HK-2 (cell line): ENCODE measurements around the gene DNAL4.
"Not testable (repeated sequence)": the region's sequence is repeated elsewhere in the genome, so short reads cannot be mapped to it uniquely, and the experiment has no call there.

ENCODE experiments used
- DNase-seq: peaks from one replicate; pipeline ENCODE4 v3.0.0-alpha.2; 2018; ENCODE audit not compliant: unreplicated experiment

The DNAL4 gene

DNA sequence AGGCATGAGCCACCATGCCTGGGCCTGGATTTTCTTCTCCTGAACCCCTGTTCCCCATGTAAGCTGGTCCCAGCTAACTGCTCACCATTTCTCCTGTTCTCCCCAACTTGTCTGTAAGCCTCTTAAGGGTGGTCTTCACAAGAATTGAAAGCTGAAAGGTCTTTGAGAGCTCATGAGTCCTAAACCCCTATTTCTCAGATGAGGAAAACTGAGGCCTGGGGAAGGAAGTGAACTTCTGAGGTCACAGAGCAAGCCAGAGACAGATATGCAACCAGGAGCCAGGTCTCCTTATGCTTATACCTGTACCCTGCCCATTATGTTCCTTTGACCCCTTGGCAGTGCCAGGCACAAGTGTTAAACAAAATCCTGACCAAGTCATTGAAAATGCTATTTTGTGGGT, 33.6 kb upstream of the DNAL4 start:
- DNase-seq: no peak

DNA sequence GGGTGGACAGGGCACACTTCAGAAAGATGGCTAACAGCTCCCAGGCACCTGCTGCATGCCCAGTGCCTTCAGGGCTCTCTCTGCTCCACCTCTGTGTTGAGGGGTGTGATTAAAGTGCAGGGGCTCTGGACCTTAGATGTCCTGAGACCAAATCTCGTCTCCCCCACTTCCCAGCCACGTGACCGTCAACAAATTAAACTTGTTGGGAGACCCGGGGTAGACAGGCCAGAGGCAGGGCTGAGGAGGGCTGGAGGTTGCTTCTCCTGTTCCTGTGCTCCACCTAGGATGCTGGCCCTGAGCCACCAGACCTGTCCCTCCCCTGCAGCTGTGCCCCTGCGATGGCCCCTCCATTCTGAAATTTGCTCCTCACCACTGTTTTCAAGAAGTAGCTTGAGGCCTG, 32.9 kb upstream of the DNAL4 start:
- DNase-seq: no peak

DNA sequence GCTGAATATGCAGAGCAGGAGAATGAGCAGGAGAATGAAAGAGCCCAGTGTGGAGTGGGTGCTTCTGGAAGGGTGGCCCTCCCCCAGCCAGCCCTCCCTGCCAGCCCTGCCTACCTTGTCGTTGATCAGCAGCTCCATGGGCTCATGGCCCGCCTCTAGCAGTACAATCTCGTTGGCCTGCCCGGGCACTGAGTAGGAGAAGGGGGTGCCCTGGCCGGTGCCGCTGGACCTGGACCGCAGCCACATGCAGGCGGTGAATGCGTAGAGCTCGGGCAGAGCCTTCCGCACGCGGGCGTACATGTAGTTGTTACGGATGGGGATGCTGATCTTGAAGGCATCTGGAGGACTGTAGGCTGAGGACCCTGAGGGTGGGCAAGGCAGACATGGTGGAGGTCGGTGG, 32.4 kb upstream of the DNAL4 start:
- DNase-seq: no peak

DNA sequence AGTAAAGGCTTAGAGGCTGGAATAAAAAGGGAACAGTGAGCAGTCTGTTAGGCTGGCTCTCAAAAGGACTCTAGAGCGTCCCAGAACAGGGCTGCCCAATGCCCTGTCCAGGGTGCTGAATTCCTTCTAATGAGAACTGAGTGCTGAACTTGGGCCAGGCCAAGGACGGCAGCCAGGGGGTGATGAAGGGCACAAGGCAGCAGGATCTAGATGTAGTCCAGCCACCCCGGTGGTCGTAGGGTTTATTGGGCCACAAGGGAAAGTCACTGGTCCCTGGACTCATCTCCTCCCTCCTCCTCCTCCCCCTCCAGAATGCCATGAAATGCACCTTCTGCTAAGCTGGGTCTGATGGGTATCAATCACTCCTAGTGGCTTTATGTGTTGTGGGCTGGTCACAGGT, 30.6 kb upstream of the DNAL4 start:
- peak; percentile 56 for DNase-seq

DNA sequence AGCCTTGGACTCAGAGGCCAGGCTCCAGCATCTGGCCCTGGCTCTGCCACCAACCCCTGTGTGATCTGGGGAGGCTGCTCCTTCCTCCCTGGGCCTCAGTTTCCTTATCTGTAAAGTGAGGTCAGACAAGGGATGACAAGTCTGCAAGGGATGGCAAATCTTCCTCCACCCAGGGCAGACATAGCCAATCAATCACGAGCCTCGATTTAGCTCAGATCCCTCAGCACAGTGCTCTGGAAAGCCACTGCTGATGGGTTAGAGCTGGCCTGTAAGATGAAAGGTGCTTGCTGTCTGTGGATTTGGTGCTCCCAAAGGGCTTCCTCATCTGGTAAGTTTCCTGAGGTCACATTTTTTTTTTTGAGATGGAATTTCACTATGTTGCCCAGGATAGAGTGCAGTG, 29.7 kb upstream of the DNAL4 start:
- no peak for DNase-seq

DNA sequence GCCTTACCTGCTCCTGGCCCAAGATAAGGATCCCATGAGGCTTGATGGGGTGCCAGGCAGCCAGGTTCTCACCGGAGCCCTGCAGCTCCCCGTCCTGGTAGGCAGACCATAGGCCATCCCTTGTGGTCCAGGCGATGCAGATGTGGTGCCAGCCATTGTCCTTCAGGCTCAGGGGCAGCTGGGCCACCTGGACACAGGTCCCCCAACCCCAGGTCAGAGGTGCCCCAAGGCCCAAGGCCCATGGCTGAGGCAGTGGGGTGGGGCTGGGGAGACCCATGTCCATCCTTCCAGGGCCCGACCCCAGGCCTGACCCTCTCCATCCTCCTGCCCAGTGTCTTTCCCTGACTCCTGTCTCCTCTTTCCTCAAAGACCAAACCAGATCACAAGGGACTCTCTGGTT, 29.1 kb upstream of the DNAL4 start:
- no peak for DNase-seq

DNA sequence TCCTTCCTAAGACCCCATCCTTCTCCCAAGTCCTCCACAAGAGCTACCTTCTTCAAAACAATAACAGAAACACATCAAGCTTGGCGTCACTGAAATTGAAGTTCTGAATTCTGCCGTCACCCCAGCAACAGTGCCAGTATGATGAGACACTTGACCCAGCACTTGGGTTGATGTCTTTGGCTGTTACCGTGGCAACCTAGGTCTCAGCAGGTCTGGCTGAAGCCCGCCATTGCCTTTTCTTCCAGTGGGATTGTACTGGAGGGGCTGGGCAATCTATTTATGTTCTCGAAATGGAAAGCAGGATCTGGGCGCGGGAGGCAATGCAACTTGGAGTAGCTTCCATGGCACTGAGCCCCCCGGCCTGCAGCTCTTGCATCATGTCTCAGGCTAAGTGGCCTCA, 26.1 kb upstream of the DNAL4 start:
- DNase-seq: no peak

DNA sequence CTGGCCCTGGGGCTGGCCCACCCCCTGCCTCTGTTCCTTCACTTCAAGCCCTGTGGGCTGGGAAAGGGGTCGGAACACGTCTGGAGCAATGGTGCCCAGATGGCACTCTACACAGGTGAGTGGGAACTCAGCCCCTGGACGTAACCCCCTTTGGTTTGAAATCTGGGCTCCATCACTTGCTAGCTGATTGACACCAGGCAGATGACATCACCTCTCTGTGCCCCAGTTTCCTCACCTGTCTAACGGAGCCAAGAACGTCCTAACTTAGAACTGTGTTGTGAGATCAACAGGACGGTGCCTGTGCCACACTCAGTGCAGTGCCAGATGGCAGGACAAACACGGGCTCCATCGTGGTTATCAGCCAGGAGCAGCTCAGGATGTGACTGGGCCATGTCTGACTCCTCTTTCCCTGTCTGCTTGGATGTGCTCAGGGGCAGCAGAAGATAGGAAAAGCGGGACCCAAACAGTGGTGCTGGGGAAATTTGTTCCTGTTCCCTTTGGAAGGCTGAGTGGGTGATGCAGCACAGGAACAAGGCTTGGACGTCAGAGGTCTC, 25.5 kb upstream of the DNAL4 start:
- no peak for DNase-seq

DNA sequence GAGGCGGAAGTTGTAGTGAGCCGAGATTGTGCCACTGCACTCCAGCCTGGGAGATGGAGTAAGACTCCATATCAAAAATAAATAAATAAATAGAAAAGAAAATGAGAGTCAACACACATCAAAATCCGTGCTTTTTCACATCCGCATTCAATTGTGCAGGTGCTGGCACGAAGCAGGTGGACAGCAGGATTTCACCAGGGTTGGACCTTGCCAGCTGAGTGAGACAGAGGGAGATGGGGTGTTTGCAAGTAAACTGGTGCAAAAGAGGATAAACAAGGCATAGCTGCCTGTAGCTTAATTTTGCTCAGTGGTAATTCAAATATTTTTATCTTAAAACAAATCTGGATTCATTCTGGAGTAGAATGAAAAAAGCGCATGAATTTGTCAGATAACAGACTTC, 23.3 kb upstream of the DNAL4 start:
- no peak for DNase-seq

DNA sequence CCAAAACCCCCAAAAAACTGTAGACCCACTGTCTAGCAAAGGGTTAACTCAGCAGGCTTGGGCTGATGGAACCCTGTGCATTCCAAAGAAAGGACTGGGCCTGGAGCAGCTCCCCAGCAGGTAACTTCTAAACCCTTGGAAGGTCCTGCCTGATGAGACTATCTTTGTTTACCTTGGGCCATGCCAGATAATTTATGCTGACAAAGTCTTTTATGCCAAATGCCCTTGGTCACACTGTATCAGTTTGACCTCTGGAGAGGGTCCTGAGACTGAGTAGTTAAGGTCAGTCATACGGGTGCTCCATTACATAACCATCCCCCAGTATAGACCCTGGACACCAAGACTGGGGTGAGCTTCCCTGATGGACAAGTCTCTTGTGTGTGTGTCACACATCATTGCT, 21.9 kb upstream of the DNAL4 start:
- DNase-seq: no peak

DNA sequence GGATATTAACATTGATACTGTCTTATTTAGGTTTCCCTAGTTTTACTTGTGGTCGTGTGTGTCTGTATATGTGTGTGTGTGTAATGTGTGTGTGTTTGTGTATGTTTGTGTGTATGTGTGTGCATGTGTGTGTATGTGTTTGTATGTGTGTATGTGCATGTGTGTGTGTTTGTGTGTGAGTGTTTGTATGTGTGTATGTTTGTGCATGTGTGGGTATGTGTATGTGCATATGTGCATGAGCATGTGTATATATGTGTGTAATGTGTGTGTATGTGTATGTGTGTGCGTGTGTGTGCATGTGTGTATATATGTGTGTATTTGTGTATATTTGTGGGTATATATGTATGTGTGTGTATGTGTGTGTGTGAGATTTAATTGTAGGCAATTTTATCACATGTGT, 17.3 kb upstream of the DNAL4 start:
- DNase-seq: no peak

DNA sequence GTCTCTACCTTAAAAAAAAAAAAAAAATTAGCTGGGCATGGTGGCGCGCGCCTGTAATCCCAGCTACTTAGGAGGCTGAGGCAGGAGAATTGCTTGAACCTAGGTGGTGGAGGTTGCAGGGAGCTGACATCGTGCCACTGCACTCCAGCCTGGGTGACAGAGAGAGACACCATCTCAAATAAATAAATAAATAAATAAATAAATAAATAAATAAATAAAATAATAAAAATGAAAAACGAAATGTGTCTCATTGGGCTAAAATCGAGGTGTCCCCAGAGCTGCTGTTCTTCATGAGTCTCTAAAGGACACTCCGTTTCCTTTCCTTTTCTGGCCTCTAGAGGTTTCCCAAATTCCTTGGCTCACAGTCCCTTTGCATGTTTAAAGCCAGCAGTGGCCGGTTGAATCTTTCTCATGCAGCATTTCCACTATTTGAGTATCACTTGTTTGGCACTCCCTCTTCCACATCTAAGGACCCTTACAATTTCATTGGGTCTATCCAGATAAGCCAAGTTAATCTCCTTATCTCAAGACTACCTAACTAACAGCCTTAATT, 11.2 kb upstream of the DNAL4 start:
- DNase-seq: not testable (repeated sequence)

DNA sequence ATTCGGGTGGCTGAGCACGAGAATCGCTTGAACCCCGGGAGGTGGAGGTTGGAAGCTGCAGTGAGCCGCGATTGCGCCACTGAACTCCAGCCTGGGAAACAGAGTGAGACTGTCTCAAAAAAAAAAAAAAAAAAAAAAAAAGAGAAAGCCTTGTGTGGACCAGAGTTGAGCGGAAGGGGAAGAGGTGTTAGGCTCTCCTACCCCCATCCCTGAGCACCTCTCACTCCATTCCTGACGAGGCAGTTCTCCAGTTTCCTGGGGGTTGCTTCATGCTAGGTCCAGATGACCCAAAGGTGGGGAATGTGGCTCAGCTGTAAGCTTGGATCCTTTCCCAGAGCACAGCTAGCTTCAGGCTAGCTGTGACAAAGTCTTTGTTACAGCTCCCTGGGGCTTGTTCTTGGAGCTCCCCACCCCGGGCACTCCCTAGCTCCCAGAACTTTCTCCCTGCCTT, 8.8 kb upstream of the DNAL4 start:
- DNase-seq: peak; percentile 59

DNA sequence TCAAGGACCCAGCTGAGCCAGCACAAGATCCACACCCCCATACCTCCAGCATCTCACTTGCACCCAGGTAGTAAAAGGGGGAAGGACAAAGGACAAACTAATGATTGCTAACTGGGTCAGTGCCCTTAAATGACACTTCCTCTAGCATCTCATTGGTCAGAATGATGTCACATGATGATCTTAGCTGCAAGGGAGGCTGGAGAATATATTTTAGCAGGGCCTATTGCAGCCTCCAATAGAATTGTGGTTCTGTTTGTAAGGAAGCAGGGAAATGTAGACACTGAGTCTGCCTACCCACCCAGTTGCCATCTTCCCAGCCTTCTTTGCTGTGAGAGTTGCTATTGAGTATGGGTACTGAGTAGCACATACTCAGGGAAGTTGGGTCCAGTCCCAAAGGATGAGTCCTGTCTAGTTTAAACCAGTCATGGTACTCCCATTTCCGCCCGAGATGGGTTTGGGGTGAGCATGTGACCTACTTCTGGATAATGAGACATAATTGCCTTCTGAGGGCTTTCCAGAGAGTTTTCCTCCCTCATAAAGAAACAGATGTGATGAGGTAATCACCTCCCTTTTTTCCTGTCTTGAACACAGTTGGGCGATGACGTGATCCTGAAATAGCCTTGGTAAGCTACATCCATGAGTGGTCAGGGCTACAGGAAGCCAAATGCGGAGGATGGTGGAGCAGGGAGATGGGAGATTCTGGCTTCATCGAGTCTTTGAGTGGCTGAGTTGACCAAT, 5.5 kb upstream of the DNAL4 start:
- no peak for DNase-seq

DNA sequence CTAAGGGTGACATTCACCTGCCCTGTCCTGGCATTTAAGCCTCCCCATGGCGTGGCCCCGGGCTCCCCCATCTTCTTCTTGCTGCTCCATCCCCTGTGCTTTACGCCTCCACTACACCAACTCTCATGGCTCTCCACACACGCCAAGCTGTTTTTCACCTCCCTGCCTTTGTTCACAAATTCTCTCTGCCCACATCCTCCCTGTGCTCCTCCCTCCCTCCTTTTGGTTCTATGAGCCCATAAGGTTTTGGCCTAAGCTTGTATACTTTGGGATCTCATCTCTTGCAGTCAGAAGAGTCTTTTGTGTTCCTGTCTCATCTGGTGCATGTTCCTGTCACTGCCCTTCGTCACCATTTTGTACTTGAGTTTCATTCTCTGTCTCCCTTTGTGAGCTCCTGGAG, 4.6 kb upstream of the DNAL4 start:
- DNase-seq: no peak

DNA sequence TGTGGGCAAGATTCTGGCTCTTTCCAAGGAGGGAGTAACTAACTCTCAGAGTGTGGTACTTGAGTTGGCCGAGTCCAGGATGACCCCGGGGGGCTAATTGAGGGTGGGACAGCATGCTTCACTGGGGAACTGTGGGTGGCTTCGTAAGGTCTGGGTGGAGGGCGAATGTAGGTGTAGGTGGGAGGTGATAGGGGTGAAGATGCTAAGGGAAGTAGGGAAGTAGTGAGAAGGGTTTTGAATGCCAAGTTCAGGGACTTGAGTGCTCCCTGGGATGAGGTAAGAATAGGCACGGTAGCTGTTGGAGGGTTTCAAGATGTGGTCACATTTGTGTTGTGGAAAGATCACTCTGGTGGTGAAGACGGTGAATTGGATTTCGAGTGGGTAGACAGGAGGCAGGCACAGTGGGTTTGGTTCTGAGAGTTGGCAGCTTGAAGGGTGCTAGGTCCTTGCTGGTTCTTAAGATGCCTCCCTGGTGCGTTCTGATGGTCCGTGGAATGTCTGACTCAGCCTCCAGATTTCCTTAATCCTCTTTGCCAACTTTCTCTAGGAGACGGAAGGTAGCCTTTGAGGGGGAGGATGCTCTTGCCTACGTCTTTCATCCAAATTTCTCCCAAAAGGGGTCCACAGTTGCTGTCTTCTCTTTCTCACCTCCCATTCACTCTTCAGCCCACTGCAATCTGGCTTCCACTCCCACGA, 2.5 kb upstream of the DNAL4 start:
- no peak for DNase-seq

DNA sequence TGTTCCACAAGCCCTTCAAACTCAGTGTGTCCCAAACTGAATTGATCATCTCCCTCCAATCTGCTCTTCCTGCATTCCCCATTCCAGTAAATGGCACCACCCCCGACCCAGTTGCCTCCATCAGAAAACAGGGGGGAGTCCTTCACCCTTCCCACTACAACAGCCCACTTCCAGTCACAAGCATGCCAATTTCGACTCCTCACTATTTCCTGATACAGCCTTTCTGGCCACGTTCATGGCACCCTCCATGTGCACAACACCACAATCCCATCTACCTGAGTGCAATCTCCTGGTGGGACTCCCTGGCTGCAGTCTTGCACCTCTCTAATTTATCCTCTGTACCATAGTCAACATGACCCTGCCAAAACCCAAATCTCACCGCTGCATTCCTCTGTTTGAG, 1.6 kb upstream of the DNAL4 start:
- DNase-seq: no peak

DNA sequence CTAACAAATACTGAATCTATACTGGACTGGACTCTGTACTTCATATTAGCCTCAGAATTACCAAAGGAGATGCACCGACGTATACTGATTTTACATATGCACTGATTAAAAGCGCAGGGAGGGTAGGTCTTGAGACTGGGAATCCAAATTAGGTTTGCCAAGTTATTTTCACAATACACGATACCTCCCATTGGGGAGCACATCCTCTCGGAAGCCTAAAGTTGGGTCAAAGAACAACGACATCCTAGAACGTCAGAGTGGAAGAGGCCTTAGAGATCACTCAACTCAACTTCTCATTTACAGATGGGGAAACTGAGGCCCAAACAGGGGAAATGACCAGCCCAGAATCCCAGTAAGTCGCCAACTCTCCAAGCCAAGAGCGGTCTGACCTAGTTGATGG, 626 bp downstream of the DNAL4 start:
- DNase-seq: no peak

DNA sequence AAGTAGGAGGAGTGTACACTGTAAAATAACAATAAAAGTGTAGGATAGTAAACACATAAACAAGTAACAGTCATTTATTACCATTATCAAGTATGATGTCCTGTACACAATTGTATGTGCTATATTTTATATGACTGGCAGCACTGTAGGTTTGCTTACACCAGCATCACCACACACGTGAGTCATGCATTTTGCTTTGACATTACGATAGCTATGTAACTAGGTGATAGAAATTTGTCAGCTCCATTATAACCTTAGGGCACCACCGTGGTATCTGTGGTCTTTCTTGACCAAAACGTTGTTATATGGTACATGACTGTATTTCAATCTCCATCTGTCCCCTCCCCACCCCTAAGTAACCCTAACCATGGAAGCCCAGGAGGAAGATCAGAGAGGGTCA, 1.1 kb downstream of the DNAL4 start:
- no peak for DNase-seq

DNA sequence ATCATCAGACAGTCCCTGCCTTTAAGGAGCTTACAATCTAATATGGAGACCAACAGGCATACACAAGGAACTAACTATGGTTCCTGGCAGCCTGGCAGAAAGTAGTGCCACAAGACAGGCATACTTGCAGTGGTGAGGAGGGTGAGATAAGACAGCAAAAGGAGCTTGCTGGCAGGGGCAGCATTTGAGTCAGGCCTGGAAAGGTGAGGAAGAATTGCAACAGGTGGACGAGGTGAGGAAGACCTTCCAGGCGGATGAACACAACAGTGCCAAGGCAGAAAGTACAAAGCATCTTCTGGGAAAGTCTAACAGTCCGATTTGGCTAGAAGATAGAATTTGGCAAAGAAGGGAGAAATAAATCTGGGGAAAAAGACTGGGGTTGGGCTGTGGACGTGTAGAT, 4.3 kb downstream of the DNAL4 start:
- no peak for DNase-seq

DNA sequence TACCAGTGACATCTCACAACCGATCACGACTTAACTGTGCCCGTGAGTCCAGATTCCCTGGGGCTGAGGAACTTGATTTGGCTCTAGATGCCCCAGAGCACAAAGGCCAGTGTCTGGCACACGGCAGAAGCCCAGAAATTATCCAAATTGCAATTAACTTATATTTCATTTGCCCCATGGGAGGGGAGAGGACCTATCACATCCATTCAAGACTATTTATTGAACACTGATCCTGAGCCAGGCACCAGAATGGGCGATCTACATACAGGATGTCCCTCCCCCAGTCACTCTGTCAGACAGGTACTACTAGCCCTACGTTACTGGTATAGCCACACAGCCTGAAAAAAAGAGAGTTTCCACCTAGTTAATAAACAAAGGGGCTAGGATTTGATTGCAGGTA, 5.1 kb downstream of the DNAL4 start:
- DNase-seq: no peak

DNA sequence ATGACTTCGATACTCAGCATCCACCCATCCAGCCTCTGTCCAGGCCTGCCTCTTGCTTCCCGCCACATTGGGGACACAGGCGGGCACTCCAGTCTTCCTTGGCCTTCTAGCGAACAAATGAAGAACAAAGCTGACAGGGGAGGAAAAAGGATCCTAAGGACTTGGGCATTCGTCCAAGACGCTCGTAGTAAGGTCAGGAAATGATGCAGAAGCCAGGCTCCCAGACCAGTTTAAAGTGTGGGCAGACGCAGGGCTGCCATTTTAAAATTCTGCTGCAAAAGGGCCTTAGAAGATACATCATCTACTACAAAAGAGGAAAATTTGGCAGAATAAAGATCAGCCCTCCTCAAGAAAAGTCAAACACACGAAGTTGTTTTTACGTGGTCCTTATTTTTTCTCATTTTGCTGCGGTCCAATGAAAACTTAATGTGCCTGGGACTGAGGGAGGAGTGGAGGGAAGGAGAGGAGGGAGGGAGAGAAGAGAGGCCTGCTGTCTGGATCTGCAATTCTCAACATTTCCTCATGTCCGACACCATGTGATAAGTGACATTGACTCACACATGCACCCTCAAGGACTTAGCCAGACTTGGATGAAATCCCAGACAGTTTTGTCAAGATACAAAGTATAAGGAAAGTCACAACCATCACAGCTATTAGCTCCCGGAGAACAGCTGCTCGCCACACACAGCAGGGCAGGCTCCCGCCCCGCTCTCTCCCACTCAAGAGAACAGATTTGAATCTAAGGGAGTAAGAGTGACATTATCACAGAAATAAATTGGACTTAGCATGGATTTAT, 5.7 kb downstream of the DNAL4 start:
- DNase-seq: peak; percentile 24
